OCI-LY1 (cell line): Measurements from ENCODE around the gene LAT.
"Not testable (repeated sequence)": the region's sequence is repeated elsewhere in the genome, so short reads cannot be mapped to it uniquely, and the experiment has no call there.

Experiments
- H2AFZ ChIP-seq: fragments of 200-600 bp; sonication (generic), shearing (Covaris generic); 2 replicates; pipeline ENCODE4 v1.6.0; 2014; ENCODE audit warnings: antibody characterized with exemption, mild to moderate bottlenecking, low read length
- H3F3A ChIP-seq: fragments of 200-600 bp; sonication (generic), shearing (Covaris generic); 2 replicates; pipeline ENCODE4 v1.6.0; 2014; ENCODE audit warnings: mild to moderate bottlenecking, antibody characterized with exemption, low read length, moderate library complexity; ENCODE audit not compliant: insufficient read depth
- H3K27ac ChIP-seq: fragments of 200-600 bp; sonication (generic); 2 replicates; pipeline ENCODE4 v1.5.1; 2014; ENCODE audit warnings: low read length, mixed run types, mild to moderate bottlenecking, low read depth; ENCODE audit not compliant: poor library complexity, severe bottlenecking
- H3K27me3 ChIP-seq: fragments of 200-600 bp; sonication (generic); 2 replicates; pipeline ENCODE4 v1.6.0; 2014; ENCODE audit warnings: antibody characterized with exemption, mild to moderate bottlenecking, low read length, moderate library complexity; ENCODE audit not compliant: insufficient read depth
- H3K36me3 ChIP-seq: fragments of 200-600 bp; sonication (generic); 2 replicates; pipeline ENCODE4 v1.6.1; 2014; ENCODE audit warnings: mild to moderate bottlenecking, antibody characterized with exemption, low read length, moderate library complexity, mixed read lengths; ENCODE audit not compliant: insufficient read depth
- H3K4me1 ChIP-seq: fragments of 200-600 bp; sonication (generic); 2 replicates; pipeline ENCODE4 v1.5.1; 2014; ENCODE audit warnings: mild to moderate bottlenecking, low read length, moderate library complexity; ENCODE audit not compliant: insufficient read depth, severe bottlenecking
- H3K4me2 ChIP-seq: fragments of 200-600 bp; sonication (generic), shearing (Covaris generic); 2 replicates; pipeline ENCODE4 v1.6.1; 2014; ENCODE audit warnings: low read length
- H3K4me3 ChIP-seq: fragments of 200-600 bp; sonication (generic); 2 replicates; pipeline ENCODE4 v1.5.1; 2014; ENCODE audit warnings: low read length, low read depth, mild to moderate bottlenecking, mixed read lengths; ENCODE audit not compliant: poor library complexity, severe bottlenecking
- H3K79me2 ChIP-seq: fragments of 200-600 bp; shearing (Covaris generic); 2 replicates; pipeline ENCODE4 v1.6.1; 2016; ENCODE audit warnings: mixed run types, low read length, mixed read lengths; ENCODE audit not compliant: insufficient read depth
- H3K9ac ChIP-seq: fragments of 200-600 bp; sonication (generic), shearing (Covaris generic); 2 replicates; pipeline ENCODE4 v1.6.1; 2014; ENCODE audit warnings: mild to moderate bottlenecking, low read length, mixed read lengths
- H3K9me2 ChIP-seq: fragments of 200-600 bp; sonication (generic), shearing (Covaris generic); 2 replicates; pipeline ENCODE4 v1.6.1; 2014; ENCODE audit warnings: low read depth, mild to moderate bottlenecking, low read length, mixed read lengths
- H3K9me3 ChIP-seq: fragments of 200-600 bp; shearing (Covaris generic); 2 replicates; pipeline ENCODE4 v1.6.1; 2014; ENCODE audit warnings: low read length, mixed read lengths
- H4K20me1 ChIP-seq: fragments of 200-600 bp; sonication (generic), shearing (Covaris generic); 2 replicates; pipeline ENCODE4 v1.6.0; 2016; ENCODE audit warnings: mild to moderate bottlenecking, low read length; ENCODE audit not compliant: insufficient read depth
- CTCF ChIP-seq: fragments of 200-600 bp; sonication (generic), shearing (Covaris generic); IDR thresholded peaks from 2 replicates; pipeline ENCODE4 v1.5.1; 2017; ENCODE audit warnings: mild to moderate bottlenecking, antibody characterized with exemption, low read length, moderate library complexity, mixed read lengths
- EZH2 ChIP-seq: fragments of 200-600 bp; sonication (generic), shearing (Covaris generic); IDR thresholded peaks from 2 replicates; pipeline ENCODE4 v1.8.0; 2017; ENCODE audit warnings: borderline replicate concordance, mixed run types, mild to moderate bottlenecking, antibody characterized with exemption, low read length, moderate library complexity, mixed read lengths

Gene LAT

GRCh38 chr16:28977703-28978662 is 6.9 kb upstream of the LAT start:
- Histone ChIP-seq H3K36me3 (peaks cover 7% of the 10 kb centered on the region), H3K9me2 (no peaks in the 10 kb centered on the region), H3K27me3 (no peaks in the 10 kb centered on the region), H4K20me1 (no peaks in the 10 kb centered on the region), H3K4me3 (no peak overlapping the region), H3K27ac (no peak overlapping the region), H3K9me3 (0 out of 2 replicates have a peak, but pooled peaks cover 3% of the 10 kb centered on the region), H3K9ac (no peak overlapping the region), H3K4me2 (no peak overlapping the region), H2AFZ (no peak overlapping the region), H3K79me2 (no peaks in the 10 kb centered on the region), H3K4me1 (peaks cover 22% of the 10 kb centered on the region), H3F3A (no peaks in the 10 kb centered on the region)
- TF ChIP-seq CTCF (peak; percentile 80), EZH2 (no peak)

- not testable (repeated sequence) for H4K20me1 ChIP-seq, H3K27me3 ChIP-seq, H3K36me3 ChIP-seq
Observed at GRCh38 chr16:28980330-28980729, 4.5 kb upstream of the LAT start.

GRCh38 chr16:28980929-28981328 is 3.9 kb upstream of the LAT start:
- no peak overlapping the region for H2AFZ ChIP-seq
- no peak overlapping the region for H3K4me2 ChIP-seq
- TF ChIP-seq EZH2 (no peak), CTCF (no peak)
- H3K27ac ChIP-seq = no peak overlapping the region
- 0 out of 2 replicates have a peak, but pooled peaks cover 3% of the 10 kb centered on the region for H3K9me3 ChIP-seq
- H3K9ac ChIP-seq = no peak overlapping the region
- no peaks in the 10 kb centered on the region for H3K9me2 ChIP-seq
- no peaks in the 10 kb centered on the region for H4K20me1 ChIP-seq
- H3K36me3 ChIP-seq = peaks cover 7% of the 10 kb centered on the region
- no peaks in the 10 kb centered on the region for H3F3A ChIP-seq
- H3K27me3 ChIP-seq = no peaks in the 10 kb centered on the region
- no peaks in the 10 kb centered on the region for H3K79me2 ChIP-seq
- no peak overlapping the region for H3K4me3 ChIP-seq
- H3K4me1 ChIP-seq = peaks cover 16% of the 10 kb centered on the region

More at GRCh38 chr16:28980330-28980729, 4.5 kb upstream of the LAT start:
- not testable (repeated sequence) for H3K9me2 ChIP-seq, H3K9ac ChIP-seq, H3K79me2 ChIP-seq, H3F3A ChIP-seq, H3K4me3 ChIP-seq, H2AFZ ChIP-seq, H3K27ac ChIP-seq, H3K9me3 ChIP-seq, H3K4me2 ChIP-seq
- peaks cover 22% of the 10 kb centered on the region for H3K4me1 ChIP-seq
- peak; percentile 26; the same call in 1 of the 2 replicates for TF ChIP-seq CTCF
